Measurements from ENCODE around the gene FAHD2A.
"Not testable (repeated sequence)": the region's sequence is repeated elsewhere in the genome, so short reads cannot be mapped to it uniquely, and the experiment has no call there.

The FAHD2A gene, protein sequence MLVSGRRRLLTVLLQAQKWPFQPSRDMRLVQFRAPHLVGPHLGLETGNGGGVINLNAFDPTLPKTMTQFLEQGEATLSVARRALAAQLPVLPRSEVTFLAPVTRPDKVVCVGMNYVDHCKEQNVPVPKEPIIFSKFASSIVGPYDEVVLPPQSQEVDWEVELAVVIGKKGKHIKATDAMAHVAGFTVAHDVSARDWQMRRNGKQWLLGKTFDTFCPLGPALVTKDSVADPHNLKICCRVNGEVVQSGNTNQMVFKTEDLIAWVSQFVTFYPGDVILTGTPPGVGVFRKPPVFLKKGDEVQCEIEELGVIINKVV

GRCh38 chr2:95402370-95403203 lies at the start of gene FAHD2A:
Gene FAHD2A, plus strand, starts transcription at chr2:95402708. Its CDS starts 2,851 bp downstream, at chr2:95405559.
- peak; percentile 96 for DNase-seq (ENCODE audit: low spot score)

- no peak for DNase-seq (ENCODE audit: low spot score)
Measured at GRCh38 chr2:95353055-95353575, 49.4 kb upstream of the FAHD2A start.

- DNase-seq (ENCODE audit: low spot score): no peak
Measured at GRCh38 chr2:95353613-95354468, 48.7 kb upstream of the FAHD2A start.

DNA sequence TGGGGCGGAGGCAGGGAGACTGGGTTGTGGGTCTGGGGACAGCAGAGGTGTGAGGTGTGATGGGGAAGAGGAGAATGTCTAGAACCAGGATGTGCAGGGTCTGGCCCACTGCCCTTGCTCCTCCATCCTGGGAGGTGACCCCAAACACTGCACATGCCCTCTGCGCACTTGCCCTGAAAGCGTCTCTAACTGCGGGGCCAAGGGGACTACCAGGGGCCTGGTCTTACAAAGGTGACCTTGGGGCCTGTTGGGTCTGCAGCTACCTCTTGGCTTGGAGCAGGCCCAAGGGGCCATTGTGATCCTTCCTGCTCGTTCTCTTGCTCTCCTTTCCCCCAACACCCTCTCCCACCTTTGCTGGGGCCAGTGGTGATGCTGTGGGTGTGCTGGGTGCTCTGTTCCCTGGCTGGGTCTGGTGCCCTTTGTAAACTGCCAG lies 48.0 kb upstream of the FAHD2A start:
- DNase-seq (ENCODE audit: low spot score): no peak

DNA sequence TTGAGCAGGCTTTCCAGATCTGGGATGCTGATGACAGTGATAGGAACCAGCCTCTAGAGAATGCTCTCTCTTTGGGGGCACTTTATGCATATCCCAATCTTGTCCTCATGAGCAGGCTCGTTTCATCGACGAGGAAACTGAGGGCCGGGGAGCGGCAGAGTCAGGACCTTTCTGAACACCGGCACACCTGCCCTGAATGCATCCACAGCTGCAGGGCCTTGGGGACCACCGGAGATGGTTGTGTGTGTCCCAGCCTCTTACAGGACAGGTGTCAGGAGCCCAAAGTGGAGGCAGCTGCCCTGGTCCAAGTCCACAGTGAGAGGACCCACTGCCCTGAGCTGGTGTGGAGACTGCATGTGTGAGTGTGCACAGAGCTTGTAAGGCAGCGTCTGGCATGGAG lies 47.6 kb upstream of the FAHD2A start:
- no peak for DNase-seq (ENCODE audit: low spot score)

DNA sequence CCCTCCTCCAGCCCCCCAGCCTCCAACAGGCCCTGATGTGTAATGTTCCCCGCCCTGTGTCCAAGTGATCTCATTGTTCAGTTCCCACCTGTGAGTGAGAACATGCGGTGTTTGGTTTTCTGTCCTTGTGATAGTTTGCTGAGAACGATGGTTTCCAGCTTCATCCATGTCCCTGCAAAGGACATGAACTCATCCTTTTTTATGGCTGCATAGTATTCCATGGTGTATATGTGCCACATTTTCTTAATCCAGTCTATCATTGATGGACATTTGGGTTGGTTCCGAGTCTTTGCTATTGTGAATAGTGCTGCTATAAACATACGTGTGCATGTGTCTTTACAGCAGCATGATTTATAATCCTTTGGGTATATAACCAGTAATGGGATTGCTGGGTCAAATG lies 47.0 kb upstream of the FAHD2A start:
- DNase-seq (ENCODE audit: low spot score): not testable (repeated sequence)

- no peak for DNase-seq (ENCODE audit: low spot score)
Measured at GRCh38 chr2:95356821-95357700, 45.4 kb upstream of the FAHD2A start.

GRCh38 chr2:95357717-95358280 lies 44.7 kb upstream of the FAHD2A start:
- no peak for DNase-seq (ENCODE audit: low spot score)

DNA sequence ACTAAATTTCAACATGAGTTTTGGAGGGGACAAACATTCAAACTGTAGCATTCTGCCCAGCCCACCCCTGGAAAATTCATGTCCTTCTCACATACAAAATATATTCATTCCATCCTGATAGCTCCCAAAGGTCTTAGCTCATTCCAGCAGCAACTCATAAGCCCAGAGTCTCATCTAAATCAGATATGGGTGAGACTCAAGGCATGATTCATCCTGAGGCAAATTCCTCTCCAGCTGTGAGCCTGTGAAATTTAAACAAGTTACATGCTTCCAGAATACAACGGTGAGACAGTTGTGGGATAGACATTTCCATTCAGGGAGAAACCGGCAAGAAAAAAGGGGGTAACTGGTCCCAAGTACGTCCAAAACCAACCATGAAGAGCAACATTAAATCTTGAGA lies 43.5 kb upstream of the FAHD2A start:
- DNase-seq (ENCODE audit: low spot score): no peak

GRCh38 chr2:95359501-95359930 lies 43.0 kb upstream of the FAHD2A start:
- no peak for DNase-seq (ENCODE audit: low spot score)

DNA sequence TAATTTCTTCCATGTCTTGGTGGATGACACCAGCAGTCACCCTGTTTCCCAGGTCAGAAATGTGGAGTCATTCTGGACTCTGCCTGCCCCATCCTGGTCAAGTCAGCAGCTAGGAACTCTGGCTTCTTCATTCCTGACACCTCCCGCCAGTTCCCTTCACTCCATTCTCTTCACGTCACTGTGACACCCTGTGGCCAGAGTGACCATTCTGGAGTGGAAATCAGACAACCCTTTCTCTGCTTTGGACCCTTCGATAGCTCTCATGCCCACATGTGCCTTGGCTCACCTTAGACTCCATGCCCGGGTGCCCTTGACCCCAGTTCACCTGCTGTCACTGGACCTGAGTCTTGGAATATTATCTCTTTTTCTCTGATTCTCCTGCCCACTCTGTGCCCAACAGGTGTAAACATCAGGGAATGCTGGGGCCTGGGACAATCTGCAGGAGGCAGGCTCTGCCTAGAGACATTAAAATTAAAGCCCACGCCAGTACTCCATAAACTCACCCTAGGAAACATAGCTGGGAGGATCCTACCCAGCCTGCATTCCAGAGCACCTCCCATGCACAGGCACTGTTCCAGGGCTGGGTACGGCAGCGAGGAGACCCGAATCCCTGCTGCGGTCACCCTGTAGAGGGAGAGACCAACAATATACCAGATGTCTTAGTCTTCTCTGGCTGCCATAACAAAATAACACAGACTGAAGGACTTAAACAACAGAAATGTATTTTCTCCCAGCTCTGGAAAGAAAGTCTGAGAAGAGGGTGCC lies 41.1 kb upstream of the FAHD2A start:
- DNase-seq (ENCODE audit: low spot score): no peak

- no peak for DNase-seq (ENCODE audit: low spot score)
Measured at GRCh38 chr2:95362486-95362885, 40.0 kb upstream of the FAHD2A start.

DNA sequence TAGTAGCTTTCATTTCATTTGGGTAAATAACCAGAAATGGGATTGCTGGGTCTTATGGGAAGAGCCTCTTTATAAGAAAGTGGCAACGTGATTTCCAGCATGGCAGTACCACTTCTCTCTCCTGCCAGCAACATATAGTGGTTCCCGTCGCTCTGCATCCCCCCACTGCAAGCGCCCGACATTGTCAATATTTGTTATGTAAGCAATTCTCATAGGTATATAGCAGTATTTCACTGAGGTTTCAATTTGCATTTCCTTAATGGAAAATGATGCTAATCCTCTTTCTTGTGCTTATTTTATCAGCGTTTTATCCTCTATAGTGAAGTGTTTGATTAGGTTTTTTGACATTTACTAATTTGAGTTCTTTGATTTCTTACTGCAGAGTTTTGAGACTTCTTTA lies 36.0 kb upstream of the FAHD2A start:
- no peak for DNase-seq (ENCODE audit: low spot score)

- DNase-seq (ENCODE audit: low spot score): no peak
Measured at GRCh38 chr2:95372216-95372829, 30.2 kb upstream of the FAHD2A start.

- DNase-seq (ENCODE audit: low spot score): no peak
Measured at GRCh38 chr2:95372845-95373244, 29.7 kb upstream of the FAHD2A start.

DNA sequence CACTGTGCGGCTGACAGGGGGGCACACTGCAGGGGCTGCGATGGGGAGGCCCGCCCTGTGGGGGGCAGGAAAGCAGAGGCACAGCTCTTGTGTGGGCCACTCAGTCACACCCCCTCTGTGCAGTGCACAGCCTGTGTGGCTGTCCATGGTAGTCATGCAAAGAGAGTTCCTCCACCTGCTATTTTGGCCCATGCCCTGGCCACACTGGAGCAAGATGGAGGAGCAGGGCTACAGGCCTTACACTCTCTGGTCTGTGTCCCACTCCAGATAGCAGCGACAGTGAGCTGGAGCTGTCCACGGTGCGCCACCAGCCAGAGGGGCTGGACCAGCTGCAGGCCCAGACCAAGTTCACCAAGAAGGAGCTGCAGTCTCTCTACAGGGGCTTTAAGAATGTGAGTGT lies 28.5 kb upstream of the FAHD2A start:
- DNase-seq (ENCODE audit: low spot score): no peak

- no peak for DNase-seq (ENCODE audit: low spot score)
Measured at GRCh38 chr2:95374451-95374920, 28.0 kb upstream of the FAHD2A start.

GRCh38 chr2:95374921-95375471 lies 27.5 kb upstream of the FAHD2A start:
- DNase-seq (ENCODE audit: low spot score): no peak

DNA sequence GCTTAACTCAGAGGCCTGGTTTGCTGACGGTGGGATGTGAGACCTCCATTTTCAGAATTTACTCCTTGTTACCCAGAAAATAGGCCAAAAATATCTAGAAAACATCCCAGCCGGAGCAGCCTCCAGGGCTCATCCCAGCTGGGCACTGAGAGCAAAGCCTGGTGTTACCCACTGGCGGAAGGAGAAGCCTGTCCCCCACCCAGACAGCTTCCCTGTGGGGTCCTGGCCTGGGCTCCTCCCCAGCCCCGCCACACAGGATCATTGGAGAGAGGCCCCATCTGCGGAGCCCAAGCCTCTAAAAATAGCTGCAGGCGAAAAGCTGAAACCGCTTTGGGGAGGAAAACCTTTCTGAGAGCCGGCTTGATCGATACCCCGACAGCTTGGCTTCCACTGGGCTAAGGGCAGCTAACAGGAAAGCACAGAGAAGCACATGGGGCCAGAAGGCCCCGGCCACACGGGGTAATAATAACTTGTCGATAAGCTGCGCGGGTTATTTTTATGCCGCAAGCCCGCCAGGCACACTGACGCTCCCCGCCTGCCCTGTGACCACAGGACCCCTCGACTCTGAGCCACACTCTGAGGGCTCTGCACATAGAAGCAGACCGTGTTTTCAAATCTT lies 26.9 kb upstream of the FAHD2A start:
- DNase-seq (ENCODE audit: low spot score): no peak
